ENCODE measurements around the gene LRRC45.

DNA sequence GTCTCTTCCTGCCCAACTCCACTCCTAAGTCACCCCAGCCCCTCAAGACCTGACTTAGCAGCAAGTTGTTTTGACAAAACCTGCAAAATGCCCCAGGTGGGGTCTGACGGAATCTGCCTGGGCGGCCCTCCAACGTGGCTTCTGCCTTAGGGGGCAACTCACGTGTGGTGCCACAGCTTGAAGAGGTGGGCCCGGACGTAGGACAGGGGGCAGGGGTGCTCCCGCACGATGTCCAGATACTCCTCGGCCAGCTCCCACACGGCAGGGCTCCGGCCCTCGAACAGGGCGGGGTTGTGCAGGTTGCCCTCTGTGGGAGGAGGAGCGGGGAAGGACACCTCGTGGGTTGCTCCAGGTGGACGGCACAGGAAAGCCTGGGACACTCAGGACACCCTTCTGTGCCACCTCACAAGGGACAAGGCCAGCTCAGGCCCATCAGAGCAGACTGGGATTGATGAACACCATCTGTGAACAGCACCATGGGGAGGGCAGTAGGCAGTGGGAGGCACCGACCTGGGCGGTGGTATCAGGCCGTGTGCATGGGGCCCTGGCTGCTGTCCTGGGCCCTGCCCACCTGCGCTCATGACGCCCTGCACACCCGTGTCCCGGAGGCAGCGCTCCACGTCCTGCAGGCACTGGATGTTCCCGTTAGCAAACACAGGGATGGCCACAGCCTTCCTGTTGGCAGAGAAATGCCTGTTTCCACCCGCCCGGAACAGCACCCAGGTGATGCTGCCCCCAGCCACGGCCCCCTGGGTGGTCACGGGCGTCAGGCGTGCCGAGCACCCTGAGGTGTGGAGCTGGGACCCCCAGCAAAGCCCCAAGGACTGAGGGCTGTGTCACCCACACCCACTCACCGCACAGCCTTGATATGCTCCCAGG, 38.2 kb downstream of the LRRC45 start:
- TF ChIP-seq, protein P1, sequence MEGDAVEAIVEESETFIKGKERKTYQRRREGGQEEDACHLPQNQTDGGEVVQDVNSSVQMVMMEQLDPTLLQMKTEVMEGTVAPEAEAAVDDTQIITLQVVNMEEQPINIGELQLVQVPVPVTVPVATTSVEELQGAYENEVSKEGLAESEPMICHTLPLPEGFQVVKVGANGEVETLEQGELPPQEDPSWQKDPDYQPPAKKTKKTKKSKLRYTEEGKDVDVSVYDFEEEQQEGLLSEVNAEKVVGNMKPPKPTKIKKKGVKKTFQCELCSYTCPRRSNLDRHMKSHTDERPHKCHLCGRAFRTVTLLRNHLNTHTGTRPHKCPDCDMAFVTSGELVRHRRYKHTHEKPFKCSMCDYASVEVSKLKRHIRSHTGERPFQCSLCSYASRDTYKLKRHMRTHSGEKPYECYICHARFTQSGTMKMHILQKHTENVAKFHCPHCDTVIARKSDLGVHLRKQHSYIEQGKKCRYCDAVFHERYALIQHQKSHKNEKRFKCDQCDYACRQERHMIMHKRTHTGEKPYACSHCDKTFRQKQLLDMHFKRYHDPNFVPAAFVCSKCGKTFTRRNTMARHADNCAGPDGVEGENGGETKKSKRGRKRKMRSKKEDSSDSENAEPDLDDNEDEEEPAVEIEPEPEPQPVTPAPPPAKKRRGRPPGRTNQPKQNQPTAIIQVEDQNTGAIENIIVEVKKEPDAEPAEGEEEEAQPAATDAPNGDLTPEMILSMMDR (IDR thresholded peaks at IDR 0.05; ENCODE audit: low read depth, low read length, poor library complexity, severe bottlenecking): no peak
- TF ChIP-seq EZH2phosphoT487 (IDR thresholded peaks at IDR 0.05; ENCODE audit: borderline replicate concordance, low read length): no peak
